ENCODE results near the gene WDR18.

WDR18 gene

GRCh38 chr19:1000095-1000494, 15.9 kb downstream of the WDR18 start, which contains the start of gene GRIN3B:
Gene GRIN3B, plus strand, starts transcription at chr19:1000419. Its CDS starts 19 bp downstream, at chr19:1000438.
- TF ChIP-seq CTCF (IDR thresholded peaks at IDR 0.05) = peak; percentile 67

- TF ChIP-seq CTCF (IDR thresholded peaks at IDR 0.05) = no peak
Observed at GRCh38 chr19:1000591-1001537, 16.7 kb downstream of the WDR18 start.

- TF ChIP-seq CTCF (IDR thresholded peaks at IDR 0.05) = peak; percentile 98
Observed at GRCh38 chr19:1001538-1002166, 17.5 kb downstream of the WDR18 start.

- no peak for TF ChIP-seq CTCF (IDR thresholded peaks at IDR 0.05)
Observed at GRCh38 chr19:1002600-1002999, 18.5 kb downstream of the WDR18 start.

GRCh38 chr19:1003283-1003682, 19.1 kb downstream of the WDR18 start:
- TF ChIP-seq CTCF (IDR thresholded peaks at IDR 0.05) = no peak

- TF ChIP-seq CTCF (IDR thresholded peaks at IDR 0.05) = no peak
Observed at GRCh38 chr19:1004204-1004802, 20.2 kb downstream of the WDR18 start.

- no peak for TF ChIP-seq CTCF (IDR thresholded peaks at IDR 0.05)
Observed at GRCh38 chr19:1004803-1005664, 20.9 kb downstream of the WDR18 start.

All from LNCAP (cell line).